Activated T-cell treated with anti-CD3 and anti-CD28 coated beads for 48 hours (primary cell): ENCODE results near the gene PLEKHH1.

Experiments used
- DNase-seq: peaks from one replicate; pipeline ENCODE4 v3.0.0-alpha.2; 2020; ENCODE audit warnings: low read depth

Gene PLEKHH1

DNA sequence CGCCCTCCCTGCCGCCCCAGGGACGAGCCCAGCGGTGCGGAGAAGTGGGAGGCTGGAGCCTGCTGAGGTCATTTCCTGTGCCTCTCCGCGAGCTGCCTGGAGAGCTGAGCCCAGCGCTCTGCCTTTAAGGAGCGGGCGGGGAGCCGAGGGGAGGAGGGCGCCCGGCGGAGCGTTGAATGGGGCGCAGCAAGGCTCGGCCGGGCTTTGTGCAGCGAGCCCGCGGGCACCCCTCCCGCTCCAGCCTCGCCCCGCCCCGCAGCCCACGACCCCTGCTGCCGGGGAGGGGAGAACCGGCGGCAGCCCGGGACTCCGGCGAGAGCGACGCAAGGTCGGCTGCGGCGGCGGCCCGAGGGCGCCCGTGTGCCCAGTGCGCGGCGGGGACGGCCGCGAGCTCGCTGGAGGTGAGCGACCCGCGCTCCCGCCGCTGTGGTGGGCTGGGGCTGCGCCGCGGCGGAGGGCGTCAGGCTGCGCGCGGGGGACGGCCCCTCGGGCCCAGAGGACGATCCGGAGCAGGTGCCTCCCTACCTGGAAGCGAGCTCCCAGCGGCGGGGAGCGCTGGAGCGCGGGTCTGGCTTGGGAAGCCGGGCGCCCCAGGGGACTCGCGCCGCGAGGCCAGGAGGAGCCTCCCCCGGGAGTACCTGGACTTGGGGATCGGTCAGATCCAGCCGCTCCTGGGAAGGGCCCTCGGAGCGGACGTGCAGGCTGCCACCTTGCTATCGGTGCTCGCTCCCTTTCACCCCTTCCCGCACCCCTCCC is at the start of gene PLEKHH1:
TSS of gene PLEKHH1 (plus strand) at position 293 of the 756 bp plus-strand sequence. CDS start 8,578 bp downstream, outside the sequence.
- peak; percentile 61 for DNase-seq

DNA sequence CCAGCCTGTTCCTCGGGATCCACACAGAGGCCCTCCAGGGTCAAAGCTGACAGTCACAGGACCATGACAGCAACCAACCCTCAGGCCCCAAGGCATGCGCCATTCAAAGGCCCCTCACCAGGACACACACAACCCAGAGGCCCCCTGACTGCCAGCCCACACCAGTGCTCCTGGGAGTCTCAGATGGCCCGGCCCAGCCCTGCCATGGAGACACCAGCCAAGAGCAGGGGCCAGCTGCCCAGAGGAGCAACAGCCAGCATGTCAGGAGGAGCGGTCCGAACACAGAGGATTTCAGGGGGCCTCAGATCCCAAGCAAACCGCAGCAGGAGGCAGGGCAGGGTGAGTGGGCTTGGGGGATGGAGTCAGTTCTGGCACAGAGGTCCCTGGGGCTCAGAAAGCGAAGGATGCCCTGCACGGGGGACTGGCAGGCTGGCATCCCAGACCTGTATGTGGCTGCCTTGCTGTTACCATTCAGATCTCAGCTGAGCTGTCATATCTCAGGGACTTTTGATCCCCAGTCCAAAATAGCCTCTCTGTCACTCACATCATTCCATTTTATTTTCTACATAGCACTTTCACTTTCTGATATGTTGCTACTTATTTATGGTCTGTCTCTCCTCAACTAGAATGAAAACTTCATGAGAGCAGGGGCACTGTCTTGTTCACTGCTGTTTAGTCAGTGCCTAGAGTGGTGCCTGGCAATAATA is 49.4 kb upstream of the PLEKHH1 start:
- no peak for DNase-seq

DNA sequence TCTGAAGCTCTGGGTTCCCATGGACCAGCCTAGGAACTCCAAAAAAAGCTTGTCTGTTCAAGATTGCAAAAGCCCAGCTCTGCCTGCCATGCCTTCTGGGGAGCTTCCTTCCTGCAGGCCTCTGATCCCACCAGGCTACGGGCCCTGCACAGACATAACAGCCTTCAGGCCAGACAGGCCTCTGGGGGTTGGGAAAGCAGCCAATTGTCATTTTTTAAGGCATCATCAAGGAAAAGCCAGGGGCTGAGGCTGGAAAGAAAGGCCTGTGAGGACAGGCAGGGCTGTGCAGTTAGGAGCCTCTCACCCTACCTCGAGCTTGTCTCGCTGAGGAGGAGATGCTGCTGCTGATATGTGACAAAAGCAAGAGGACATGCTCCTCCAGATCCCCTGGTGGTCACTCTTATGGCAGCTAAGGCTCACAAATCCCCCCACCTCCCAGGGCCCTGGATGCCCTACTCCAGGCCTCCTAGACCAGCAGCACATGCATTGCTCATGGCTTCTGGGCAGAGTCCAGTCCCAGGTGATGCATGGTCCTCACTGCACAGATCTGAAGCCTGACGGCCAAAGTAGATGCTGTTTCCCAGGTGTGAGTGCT is 47.5 kb upstream of the PLEKHH1 start:
- no peak for DNase-seq

DNA sequence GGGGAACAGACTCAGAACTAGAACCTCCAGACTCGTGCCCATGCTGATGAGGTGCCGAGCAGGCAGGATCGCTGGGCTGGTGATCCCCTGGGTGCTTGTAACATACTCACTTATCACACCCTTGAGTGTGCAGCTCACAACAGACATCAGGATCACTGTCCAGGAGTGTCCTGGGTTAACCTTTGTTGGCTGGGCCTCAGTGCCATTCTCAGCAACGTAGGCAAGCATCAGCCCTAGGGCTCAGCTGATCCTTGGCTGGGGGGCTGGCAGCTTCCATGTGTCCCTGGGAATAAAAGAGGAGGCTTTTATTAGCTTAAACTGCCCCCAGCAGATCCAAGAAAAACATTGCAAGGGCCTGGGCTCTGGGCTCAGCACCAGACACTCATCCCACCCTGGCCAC is 46.2 kb upstream of the PLEKHH1 start:
- DNase-seq = no peak

DNA sequence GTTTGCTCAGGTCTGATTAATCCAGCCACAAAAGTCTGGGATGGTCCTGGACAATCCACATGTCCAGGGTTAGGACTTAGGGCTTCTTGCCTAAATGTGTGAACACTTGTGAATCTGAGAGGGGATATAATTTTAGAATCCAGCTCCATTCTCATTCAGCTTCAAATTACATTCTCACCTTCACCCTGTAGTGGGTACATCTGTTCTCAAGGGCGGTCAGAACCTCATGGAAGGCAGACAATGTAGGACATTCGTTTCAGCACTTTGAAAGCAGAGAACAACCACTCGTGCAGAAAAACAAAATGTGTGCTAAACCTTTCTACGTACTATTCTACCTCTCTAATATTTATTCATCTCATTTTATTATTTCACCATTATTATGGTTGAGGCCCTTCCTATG is 45.8 kb upstream of the PLEKHH1 start:
- DNase-seq = no peak

DNA sequence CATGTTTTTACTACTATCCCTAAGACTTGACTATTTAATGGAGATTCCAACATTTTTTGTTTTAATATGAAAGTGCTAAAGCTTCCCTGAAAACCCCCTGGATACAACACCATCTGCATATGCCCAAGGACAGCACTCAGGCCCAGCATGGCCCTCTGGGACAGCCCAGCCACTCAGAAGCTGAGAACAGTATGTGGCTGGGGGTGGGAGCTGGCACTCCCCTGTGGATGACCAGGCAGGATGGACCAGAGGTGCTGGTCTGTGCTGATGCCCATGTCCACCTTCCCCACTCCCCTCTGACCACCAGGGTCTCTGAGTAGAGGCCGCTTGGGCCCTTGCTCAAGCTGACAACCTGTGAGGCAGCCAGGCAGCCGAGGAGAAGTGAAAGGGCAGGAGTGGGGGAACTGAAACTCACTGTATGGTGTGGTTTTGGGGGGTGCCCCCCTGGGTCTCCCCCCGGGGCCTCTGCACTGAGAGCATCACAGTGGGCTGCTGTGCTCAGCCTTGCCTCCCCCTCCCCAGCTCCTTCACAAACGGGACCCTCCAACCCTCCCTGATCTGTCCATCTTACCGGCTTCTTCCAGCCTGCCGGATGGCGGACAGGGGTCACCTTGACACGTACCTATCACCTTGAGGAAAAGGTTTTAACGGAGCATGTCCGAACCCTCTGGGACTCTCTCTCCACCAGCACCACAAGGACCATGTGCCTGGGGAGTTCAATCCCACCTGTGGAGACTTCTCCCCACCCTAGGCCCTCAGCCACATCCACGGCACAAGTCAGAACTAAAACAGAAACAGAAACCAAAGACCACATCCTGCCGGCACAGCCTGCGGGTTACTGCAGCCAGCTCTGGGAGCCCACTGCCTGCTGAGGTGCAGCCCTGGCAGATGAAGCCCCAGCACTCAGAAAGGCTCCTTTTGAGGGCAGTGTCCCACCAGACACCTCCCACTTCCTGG is 44.9 kb upstream of the PLEKHH1 start, which contains the start of gene TMEM229B:
TSS of gene TMEM229B (minus strand) at position 785 of the 957 bp plus-strand sequence. CDS start 14,798 bp downstream, outside the sequence.
- DNase-seq = peak; percentile 65

DNA sequence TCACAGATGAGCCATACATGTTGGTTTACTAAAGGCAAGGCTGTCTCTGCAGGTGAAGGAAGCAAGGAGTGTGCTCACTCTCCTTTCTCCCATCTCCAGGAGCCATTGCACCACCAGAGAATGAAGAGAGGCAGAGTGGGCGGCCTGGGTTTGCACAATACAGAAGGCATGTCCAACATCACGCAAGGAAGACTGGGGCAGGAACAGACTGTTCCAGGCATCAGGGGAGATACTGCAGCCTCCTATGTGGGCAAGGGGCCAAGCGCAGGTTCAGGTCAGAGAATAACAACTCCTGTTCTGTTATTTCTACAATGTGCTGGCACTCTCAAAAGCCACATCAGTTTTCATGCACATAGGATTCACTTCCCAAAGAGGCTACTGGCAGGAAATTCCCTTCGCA is 42.9 kb upstream of the PLEKHH1 start:
- no peak for DNase-seq

DNA sequence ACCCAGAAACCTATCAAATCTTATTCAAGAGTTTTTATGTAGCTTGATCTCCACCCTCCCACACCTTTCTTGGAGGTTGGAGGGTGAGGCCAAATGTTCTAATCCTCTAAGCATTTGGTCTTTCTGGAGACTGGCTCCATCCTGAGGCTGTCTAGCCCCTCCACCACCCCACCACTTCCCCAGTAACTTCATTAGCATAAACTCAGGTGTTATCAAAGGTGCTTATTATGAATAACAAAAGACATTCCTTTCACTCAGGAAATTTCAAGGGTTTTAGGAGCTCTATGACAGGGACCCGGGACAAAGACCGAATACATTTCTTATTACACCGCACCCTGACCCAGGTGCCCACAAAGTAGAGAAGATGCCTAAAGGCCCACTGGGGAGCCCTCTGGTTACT is 41.8 kb upstream of the PLEKHH1 start:
- DNase-seq = no peak

DNA sequence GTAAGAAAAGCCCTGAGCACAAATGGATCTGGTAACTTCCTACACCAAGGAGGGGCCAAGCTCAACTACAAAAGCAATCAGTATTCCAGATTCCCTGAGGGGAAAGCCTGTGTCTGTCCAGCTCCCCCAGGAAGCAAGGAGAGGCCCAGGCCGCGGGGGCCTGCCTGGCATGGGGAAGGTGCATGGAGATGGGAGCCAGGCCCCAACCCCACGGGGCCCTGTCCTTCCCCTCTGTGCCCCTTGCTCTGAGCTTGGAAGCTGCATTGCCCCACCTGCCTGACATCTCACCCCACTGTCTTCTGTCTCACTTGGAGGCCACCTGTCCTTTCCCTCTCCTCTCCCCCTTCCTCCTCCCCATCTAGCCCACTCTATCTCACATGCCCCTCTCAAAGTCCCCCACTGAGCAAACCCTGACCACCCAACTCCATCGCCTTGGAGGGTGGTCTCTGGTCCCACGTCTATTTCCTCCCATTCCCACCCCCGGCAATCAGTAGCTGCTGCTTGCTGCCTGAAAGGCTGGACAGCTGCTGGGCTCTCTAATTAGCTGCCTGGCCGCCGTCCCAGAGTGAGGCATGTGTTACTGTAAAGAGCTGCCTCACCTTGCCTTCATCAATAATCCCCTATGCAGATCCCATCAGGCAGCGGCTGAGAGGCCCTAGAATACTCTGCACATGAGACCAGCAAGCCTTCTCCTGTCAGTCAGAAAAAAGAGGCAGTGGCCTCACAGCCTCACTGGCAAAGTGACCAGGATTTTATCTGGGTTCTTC is 41.2 kb upstream of the PLEKHH1 start:
- DNase-seq = no peak

DNA sequence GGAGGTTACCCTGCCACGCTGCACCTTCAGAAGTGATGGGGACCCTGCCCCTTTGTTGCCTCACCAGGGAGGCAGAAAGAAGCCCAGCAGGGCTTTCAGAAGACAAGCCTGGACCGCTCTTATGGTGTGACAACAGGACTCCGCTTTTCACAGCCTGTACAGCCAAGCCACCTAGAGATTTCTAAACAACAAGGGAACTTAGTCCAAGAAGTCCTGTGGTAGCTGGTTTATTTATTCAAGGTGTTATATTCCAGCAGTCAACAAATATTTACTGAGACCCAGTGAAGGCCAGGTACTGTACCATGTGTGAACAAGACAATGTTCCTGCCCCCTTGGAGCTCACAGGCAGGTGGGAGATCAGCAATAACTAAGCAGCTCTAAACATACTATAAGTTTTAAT is 40.6 kb upstream of the PLEKHH1 start:
- no peak for DNase-seq

DNA sequence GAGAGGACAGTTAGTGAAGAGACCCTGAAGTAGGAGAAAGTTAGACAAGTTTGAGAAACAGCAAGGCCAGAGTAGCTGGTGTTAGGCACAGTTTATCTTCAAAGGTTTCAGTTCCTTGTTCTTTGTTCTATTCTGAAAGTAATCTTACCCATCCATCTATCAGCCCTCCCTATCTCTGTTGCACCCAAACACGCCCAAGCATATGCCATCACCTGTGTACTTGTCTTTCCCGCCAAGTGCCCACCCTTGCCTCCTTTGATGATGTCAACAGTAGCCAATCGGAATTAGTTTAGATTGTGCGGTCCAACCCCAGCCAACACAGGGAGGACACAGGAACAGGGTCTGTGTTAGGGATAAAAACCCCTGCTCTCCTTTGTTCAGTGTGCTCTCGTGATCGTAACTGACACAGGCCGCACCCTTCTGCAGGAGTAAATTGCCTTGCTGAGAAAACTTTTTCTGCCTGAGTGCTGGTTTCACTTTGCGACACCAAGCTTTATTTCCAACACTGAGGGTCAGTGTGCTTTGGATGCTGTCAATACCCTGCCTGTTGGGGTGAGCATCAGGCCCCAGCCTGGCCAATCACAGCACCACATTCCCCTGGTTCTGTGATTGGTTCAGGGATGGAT is 39.9 kb upstream of the PLEKHH1 start:
- DNase-seq = no peak

DNA sequence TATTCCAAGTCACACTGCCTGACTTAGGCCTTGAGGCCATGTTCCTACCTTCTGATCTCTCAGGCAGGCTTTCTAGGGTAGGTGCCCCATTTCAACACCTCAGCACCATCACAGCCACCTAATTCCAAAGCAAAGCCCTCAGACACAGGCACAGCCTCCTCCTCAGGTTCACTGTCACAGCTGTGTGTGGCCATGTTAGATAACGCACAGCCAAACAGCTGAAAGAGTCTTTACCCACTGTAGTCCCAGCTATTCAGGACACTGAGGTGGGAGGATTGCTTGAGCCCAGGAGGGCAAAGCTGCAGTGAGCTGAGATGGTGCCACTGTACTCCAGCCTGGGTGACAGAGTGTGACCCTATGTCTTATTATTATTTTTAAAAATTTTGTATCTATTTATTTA is 37.3 kb upstream of the PLEKHH1 start:
- no peak for DNase-seq

DNA sequence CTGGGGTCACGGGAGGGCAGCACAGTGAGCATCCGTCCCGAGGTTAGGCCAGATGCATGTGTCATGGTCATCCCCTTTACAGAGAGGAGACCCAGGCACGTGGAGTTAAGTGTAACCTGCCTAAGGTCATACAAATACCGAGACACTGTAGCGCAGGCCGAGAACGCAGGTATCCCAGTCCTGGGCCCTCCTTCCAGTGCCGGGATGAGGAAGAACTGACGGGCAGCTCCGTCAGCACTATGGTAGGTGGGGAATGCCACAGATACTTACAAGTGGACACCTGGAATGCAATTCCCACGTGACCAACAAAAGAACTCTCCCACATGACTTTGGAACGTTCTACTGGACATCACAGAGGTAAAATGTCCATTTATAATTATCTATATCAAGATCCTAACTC is 35.9 kb upstream of the PLEKHH1 start:
- no peak for DNase-seq

DNA sequence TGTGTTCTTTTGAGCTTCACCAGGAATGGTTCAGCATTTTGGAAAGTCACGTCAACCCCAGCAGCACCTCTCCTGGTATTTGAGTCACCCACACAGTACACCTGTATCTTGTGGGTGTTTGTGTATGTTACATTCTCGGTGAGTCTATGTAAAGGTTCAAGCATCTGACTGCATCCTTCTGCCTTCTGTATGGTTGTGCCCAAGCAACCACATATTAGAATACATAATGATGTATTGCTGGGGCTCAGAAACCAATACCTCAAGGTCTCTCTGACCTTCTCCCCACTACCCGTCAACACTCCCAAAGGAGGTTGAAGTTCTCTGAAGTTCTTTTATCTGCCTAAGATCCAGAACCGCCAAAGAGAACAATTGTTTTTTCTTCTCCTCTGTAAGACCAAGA is 35.4 kb upstream of the PLEKHH1 start:
- no peak for DNase-seq

DNA sequence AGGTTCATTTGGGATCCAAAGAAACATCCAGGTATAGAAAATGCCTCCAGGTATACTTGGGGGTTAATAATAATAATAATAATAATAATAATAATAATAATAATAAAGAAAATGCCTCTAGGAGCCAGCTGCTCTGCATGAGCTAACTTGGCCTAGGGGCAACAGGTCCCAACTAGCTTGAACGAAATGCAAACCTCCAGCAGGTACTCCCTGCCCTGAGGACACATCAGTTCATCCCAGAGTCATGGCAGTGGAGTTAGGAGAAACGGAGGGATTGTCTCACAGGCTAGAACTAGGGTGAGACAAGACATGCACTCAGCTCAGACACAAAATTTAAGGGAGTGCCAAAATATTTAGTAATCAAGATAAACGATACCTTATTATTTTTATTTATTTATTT is 32.1 kb upstream of the PLEKHH1 start:
- no peak for DNase-seq

DNA sequence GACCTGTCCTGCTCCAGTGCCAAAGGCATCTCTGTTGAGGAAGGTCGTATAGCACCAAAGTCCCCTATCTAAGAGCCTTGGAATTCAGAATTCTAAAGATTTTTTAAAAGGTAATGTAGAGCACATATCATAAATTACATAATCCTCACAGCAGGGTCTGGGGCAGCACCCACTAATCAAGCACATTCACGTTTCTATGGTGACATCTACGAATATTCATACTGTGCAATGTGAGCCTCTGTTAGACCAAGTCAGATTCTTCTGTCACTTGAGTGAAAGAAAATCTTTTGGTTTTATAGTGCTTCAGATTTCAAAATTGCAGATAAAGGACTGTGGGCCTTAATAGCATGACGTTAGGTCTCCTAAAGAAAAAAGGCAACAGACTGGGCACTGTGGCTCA is 31.4 kb upstream of the PLEKHH1 start:
- DNase-seq = no peak

DNA sequence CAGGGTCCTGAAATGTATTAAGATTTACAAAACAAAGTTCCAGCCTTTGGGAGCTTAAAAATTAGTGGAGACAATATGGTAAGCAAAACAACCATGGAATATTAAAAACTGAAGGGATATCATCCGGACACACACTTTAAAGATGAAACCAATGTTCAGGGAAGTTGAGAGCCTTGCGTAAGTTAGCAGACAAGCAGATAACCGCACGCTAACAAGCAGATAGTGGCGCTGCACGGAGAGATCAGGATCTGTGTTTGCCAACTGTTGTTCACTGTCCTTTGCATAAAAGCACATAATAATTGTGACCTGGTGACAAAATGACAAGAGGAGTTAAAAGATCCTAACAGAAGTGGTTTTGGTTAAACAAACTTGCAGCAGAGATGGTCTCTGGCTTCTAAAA is 30.2 kb upstream of the PLEKHH1 start:
- no peak for DNase-seq

DNA sequence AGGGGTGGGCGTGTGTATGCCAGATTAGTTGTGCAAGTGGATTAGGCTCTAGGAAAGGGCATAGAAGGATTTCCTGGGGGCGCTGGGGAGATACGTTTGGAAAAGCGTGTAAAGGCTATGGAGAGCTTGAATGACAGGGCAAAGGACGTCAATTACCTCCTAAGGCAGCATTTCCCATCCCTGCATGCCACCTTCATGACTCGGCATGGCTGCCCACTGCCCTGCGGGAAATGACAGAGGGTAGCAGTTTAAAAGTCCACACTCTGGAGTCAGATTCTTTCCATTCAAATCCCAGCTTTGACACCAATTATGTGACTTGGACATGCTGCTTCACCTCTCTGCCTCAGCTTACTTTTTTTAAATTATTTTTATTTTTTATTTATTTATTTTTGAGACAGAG is 29.8 kb upstream of the PLEKHH1 start:
- no peak for DNase-seq

DNA sequence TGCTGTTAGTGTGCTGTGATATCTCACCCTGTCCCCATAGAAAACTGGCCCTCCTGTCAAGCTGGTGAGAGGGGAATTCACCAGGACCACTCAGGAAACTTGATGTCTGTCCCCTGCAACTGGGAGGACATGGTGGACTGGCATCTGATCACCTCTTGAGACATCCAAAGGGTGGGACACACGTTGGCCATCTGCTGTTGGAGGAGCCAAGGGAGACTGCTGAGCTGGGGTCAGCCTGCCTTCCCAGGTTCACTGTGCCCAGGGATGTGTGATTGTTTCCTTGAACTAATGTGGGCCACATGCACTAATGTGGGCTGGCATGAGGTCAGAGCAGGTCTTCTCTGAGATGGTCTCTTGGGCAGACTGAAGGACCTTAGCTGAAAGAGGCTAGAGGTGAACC is 27.8 kb upstream of the PLEKHH1 start:
- no peak for DNase-seq

DNA sequence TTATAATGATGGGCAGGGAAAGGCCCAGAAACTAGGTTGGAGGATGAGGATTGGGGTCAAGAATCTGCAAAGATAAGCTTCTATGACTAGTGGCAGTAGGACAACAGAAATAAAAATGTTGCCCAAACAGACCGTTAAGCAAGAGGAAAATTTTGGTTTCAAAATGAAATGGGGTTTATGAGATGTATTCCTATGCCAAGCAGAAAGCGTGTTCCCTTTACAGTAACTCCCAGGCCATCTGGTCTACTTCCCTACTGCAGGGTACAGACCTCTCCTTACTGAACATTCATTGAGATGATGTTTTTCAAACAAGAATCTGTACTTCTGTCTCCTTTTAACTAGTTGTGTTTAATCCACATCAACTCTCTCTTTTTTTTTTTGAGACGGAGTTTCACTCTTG is 24.1 kb upstream of the PLEKHH1 start:
- no peak for DNase-seq

DNA sequence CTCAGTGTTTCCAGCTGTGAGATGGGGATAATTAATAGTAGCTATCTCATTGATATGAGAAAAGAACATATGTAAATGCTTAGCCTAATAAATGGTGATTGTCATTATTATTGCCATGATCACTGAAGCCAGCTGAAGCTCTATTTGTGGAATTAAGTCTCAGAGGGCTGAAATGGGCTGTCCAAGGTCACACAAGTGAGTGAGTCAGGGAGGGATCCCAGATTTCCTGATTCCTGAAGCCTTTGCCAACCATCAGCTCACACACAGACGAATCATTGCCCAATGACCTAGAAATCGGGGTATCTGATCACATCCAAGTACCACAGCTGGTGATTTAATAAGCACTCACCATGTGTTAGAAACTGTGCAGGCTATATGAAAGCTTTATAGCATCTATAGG is 23.0 kb upstream of the PLEKHH1 start:
- no peak for DNase-seq
